Activated gamma-delta T cell treated with Interleukin-2 at 50 U/mL for 16 hours (primary cell): Measurements from ENCODE around the gene CPD.

ENCODE experiments used
- DNase-seq: peaks from one replicate; pipeline ENCODE4 v3.0.0-alpha.2; 2020

The CPD gene

GRCh38 chr17:30357476-30357875 is 21.3 kb upstream of the CPD start:
- DNase-seq = no peak

- DNase-seq = no peak
Observed at GRCh38 chr17:30358055-30358760, 20.5 kb upstream of the CPD start.

GRCh38 chr17:30360086-30360808 is 18.5 kb upstream of the CPD start:
- no peak for DNase-seq

GRCh38 chr17:30361766-30362279 is 16.9 kb upstream of the CPD start:
- no peak for DNase-seq

- peak; percentile 74 for DNase-seq
Observed at GRCh38 chr17:30363715-30364202, 15.0 kb upstream of the CPD start.

GRCh38 chr17:30366536-30366935 is 12.2 kb upstream of the CPD start:
- DNase-seq = no peak

- DNase-seq = no peak
Observed at GRCh38 chr17:30368912-30369720, 9.6 kb upstream of the CPD start.

GRCh38 chr17:30369995-30370394 is 8.7 kb upstream of the CPD start:
- no peak for DNase-seq

GRCh38 chr17:30372755-30373154 is 6.0 kb upstream of the CPD start:
- DNase-seq = no peak

- DNase-seq = no peak
Observed at GRCh38 chr17:30375661-30376060, 3.1 kb upstream of the CPD start.

- DNase-seq = no peak
Observed at GRCh38 chr17:30376621-30377452, 1.9 kb upstream of the CPD start.

GRCh38 chr17:30377574-30378240 is 1.0 kb upstream of the CPD start:
- no peak for DNase-seq

- DNase-seq = peak; percentile 50
Observed at GRCh38 chr17:30378241-30378824, 394 bp upstream of the CPD start.

GRCh38 chr17:30379303-30379902 is 676 bp downstream of the CPD start:
- DNase-seq = peak; percentile 19

GRCh38 chr17:30379903-30380381 is 1.2 kb downstream of the CPD start:
- DNase-seq = no peak

GRCh38 chr17:30380643-30381339 is 2.1 kb downstream of the CPD start:
- no peak for DNase-seq

GRCh38 chr17:30381340-30381659 is 2.6 kb downstream of the CPD start:
- DNase-seq = no peak

- DNase-seq = no peak
Observed at GRCh38 chr17:30382345-30382744, 3.6 kb downstream of the CPD start.

GRCh38 chr17:30388321-30389179 is 9.8 kb downstream of the CPD start:
- DNase-seq = no peak
